Panc1 (cell line): ENCODE results near the gene TUFT1. TPM values are rescaled to one million over a fixed set of nuclear protein-coding genes. Genes with fewer than 3 reads are reported as not detected.

Experiments
- ATAC-seq: fragments of 200-7000 bp; cut with Tn5 transposase; 2 replicates; pipeline ENCODE4 v1.9.1; 2020; ENCODE audit warnings: mild to moderate bottlenecking, moderate library complexity
- BruUV-seq: library from RNA; stranded (reverse); fragments of 400-500 nt; replicated peaks from 2 replicates; lab custom pipeline; 2021; lab: Mats Ljungman, UMichigan
- CTCF ChIA-PET: fragments of 300-600 bp; sonication (Branson Sonifier 250); formaldehyde crosslinking; loops from one replicate; lab custom pipeline; 2022; ENCODE audit warnings: antibody characterized with exemption; lab: Charles Lee
- POLR2A ChIA-PET: fragments of 300-600 bp; sonication (Branson Sonifier 250); formaldehyde crosslinking; loops from one replicate; lab custom pipeline; 2022; ENCODE audit warnings: antibody characterized with exemption; lab: Charles Lee
- DNase-seq: peaks from one replicate; pipeline ENCODE4 v3.0.0-alpha.2; 2010; ENCODE audit warnings: low read depth, low spot score
- H3K27ac ChIP-seq: 2 replicates; pipeline ENCODE4 v1.5.1; 2011; ENCODE audit warnings: mild to moderate bottlenecking, low read length, inconsistent platforms
- H3K27me3 ChIP-seq: fragments of 200-500 bp; sonication (Bioruptor generic); 2 replicates; pipeline ENCODE4 v1.6.0; 2014; ENCODE audit warnings: low read length, inconsistent platforms; ENCODE audit not compliant: control insufficient read depth, insufficient read depth
- H3K36me3 ChIP-seq: fragments of 200-500 bp; sonication (Bioruptor generic); 2 replicates; pipeline ENCODE4 v1.5.1; 2014; ENCODE audit warnings: inconsistent platforms, mild to moderate bottlenecking, low read length, moderate library complexity; ENCODE audit not compliant: control insufficient read depth, insufficient read depth
- H3K4me1 ChIP-seq: 2 replicates; pipeline ENCODE4 v1.5.1; 2011; ENCODE audit warnings: inconsistent platforms, mild to moderate bottlenecking, low read length, moderate library complexity; ENCODE audit not compliant: control insufficient read depth, insufficient read depth
- H3K4me3 ChIP-seq, 2 experiments: 2 replicates each; pipeline ENCODE4 v1.5.1; 2011 to 2012; ENCODE audit warnings: low read depth in 2 of 2, low read length in 2 of 2, mild to moderate bottlenecking in 2 of 2, inconsistent platforms in 1 of 2, moderate library complexity in 1 of 2
- H3K9me3 ChIP-seq: fragments of 200-500 bp; sonication (Bioruptor generic); 2 replicates; pipeline ENCODE4 v1.5.1; 2014; ENCODE audit warnings: low read depth, mild to moderate bottlenecking, inconsistent platforms, low read length, moderate library complexity; ENCODE audit not compliant: control insufficient read depth, insufficient read depth
- POLR2AphosphoS5 ChIP-seq: IDR thresholded peaks from 2 replicates; pipeline ENCODE4 v1.6.1; 2012; ENCODE audit warnings: mild to moderate bottlenecking, low read depth, low read length, moderate library complexity
- SIN3A ChIP-seq: IDR thresholded peaks from 2 replicates; pipeline ENCODE4 v1.6.1; 2012; ENCODE audit warnings: low read depth, mild to moderate bottlenecking, low read length, moderate library complexity, borderline replicate concordance; ENCODE audit not compliant: insufficient read depth
- TCF7L2 ChIP-seq: IDR thresholded peaks from 2 replicates; pipeline ENCODE4 v1.6.1; 2011; ENCODE audit warnings: mild to moderate bottlenecking, low read depth, low read length, inconsistent platforms
- in situ Hi-C: cut with HindIII; loops from 2 replicates; pipeline ENCODE4 v1.10.0; 2016; ENCODE audit warnings: low sequenced_read_pairs, low pct_unique_long_range_greater_than_20kb
- intact Hi-C: fragments of 100-400 bp; cut with micrococcal nuclease; formaldehyde crosslinking; loops from one replicate; pipeline ENCODE4 v1.10.0; 2022; ENCODE audit not compliant: unreplicated experiment
- total RNA-seq: library from RNA; stranded (reverse); gene quantifications from one replicate; pipeline ENCODE4 v1.2.1, GENCODE V29; 2021; ENCODE audit not compliant: unreplicated experiment
- TF ChIP-seq, protein P1 (sequence below), 2 experiments: IDR thresholded peaks; 2 replicates each; pipeline ENCODE4 v1.6.1; 2011 to 2012; ENCODE audit warnings: low read depth in 2 of 2, control low read depth in 1 of 2, low read length in 1 of 2, mild to moderate bottlenecking in 1 of 2, moderate library complexity in 1 of 2; ENCODE audit not compliant: insufficient read depth in 1 of 2
- TF ChIP-seq, protein P2 (sequence below): fragments of 450-650 bp; IDR thresholded peaks from 2 replicates; pipeline ENCODE4 v1.5.1; 2017; ENCODE audit warnings: mild to moderate bottlenecking

Gene TUFT1
- total RNA-seq, 1 experiment from 2014 or later = 66.4 TPM

DNA sequence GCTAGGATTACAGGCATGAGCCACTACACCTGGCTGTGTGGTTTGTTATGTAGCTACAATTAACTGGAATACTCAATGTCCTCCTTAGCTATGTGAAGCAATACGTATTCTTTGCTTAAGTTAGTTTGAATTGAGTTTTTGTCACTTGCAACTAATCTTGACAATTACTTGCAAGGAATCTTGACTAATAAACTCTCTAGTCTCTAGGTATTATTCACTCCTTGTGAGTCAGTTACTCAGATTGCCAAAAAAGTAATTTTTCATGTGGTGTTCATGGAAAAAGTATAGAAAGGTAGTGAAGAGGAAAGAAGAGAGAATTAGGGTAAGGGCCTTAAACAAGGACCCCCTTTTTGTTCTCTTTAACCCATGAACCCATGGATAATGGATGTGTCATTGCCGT, 64.2 kb downstream of the TUFT1 start:
- in situ Hi-C loops (no loop called here), intact Hi-C loops (no loop called here)

DNA sequence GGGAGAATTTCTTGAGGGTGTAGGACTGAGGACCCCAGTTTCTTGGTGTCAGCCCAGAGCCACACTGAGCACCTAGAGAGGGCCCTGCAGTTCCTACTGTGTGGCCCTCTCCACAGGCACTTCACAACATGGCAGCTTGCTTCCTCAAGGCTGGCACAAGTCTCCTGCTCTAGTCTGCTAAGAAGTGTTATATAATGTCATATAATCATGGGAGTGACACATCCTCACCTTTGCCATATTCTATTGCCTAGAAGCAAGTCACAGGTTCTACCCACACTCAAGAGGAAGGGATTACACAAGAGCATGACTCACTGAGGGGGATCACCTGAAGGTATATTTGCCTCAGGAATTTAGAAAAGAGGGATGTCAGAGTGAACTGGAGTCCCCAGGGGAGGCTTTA, 66.3 kb downstream of the TUFT1 start:
- ATAC-seq = no peak
- POLR2A ChIA-PET = no interaction called here

More for the DNA sequence above, 64.2 kb downstream of the TUFT1 start:
- DNase-seq = no peak
- Histone ChIP-seq H3K27ac (no peak overlapping the region), H3K4me1 (peaks cover 8% of the 10 kb centered on the region; the same call in 1 of the 2 replicates), H3K4me3 (no peak overlapping the region), H3K36me3 (no peaks in the 10 kb centered on the region), H3K9me3 (no peaks in the 10 kb centered on the region), H3K27me3 (no peaks in the 10 kb centered on the region)
- CTCF ChIA-PET = interaction anchor here (0.6 kb wide), 1 partner anchor 8 kb away, joined by 7 read pairs; no protein-coding TSS in a partner anchor
- POLR2A ChIA-PET = interaction anchor here (0.7 kb wide), 1 partner anchor 168 kb away, joined by 3 read pairs; no protein-coding TSS in a partner anchor
- ATAC-seq = no peak
- BruUV-seq = no TSS peak
- TF ChIP-seq POLR2AphosphoS5 (no peak), SIN3A (no peak), TCF7L2 (no peak)
- TF ChIP-seq, protein P1, sequence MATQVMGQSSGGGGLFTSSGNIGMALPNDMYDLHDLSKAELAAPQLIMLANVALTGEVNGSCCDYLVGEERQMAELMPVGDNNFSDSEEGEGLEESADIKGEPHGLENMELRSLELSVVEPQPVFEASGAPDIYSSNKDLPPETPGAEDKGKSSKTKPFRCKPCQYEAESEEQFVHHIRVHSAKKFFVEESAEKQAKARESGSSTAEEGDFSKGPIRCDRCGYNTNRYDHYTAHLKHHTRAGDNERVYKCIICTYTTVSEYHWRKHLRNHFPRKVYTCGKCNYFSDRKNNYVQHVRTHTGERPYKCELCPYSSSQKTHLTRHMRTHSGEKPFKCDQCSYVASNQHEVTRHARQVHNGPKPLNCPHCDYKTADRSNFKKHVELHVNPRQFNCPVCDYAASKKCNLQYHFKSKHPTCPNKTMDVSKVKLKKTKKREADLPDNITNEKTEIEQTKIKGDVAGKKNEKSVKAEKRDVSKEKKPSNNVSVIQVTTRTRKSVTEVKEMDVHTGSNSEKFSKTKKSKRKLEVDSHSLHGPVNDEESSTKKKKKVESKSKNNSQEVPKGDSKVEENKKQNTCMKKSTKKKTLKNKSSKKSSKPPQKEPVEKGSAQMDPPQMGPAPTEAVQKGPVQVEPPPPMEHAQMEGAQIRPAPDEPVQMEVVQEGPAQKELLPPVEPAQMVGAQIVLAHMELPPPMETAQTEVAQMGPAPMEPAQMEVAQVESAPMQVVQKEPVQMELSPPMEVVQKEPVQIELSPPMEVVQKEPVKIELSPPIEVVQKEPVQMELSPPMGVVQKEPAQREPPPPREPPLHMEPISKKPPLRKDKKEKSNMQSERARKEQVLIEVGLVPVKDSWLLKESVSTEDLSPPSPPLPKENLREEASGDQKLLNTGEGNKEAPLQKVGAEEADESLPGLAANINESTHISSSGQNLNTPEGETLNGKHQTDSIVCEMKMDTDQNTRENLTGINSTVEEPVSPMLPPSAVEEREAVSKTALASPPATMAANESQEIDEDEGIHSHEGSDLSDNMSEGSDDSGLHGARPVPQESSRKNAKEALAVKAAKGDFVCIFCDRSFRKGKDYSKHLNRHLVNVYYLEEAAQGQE (IDR thresholded peaks at IDR 0.05; ENCODE audit: insufficient read depth in 1 of 2, low read depth in 2 of 2, low read length in 1 of 2) = no peak
- TF ChIP-seq, protein P2, sequence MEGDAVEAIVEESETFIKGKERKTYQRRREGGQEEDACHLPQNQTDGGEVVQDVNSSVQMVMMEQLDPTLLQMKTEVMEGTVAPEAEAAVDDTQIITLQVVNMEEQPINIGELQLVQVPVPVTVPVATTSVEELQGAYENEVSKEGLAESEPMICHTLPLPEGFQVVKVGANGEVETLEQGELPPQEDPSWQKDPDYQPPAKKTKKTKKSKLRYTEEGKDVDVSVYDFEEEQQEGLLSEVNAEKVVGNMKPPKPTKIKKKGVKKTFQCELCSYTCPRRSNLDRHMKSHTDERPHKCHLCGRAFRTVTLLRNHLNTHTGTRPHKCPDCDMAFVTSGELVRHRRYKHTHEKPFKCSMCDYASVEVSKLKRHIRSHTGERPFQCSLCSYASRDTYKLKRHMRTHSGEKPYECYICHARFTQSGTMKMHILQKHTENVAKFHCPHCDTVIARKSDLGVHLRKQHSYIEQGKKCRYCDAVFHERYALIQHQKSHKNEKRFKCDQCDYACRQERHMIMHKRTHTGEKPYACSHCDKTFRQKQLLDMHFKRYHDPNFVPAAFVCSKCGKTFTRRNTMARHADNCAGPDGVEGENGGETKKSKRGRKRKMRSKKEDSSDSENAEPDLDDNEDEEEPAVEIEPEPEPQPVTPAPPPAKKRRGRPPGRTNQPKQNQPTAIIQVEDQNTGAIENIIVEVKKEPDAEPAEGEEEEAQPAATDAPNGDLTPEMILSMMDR = no peak

More for the DNA sequence above, 66.3 kb downstream of the TUFT1 start:
- Histone ChIP-seq H3K4me3 (no peak overlapping the region), H3K9me3 (no peaks in the 10 kb centered on the region), H3K27ac (peak overlapping the region; percentile 24; the same call in 1 of the 2 replicates), H3K4me1 (peaks cover 12% of the 10 kb centered on the region), H3K36me3 (no peaks in the 10 kb centered on the region), H3K27me3 (no peaks in the 10 kb centered on the region)
- DNase-seq = no peak
- CTCF ChIA-PET = interaction anchor here (1.4 kb wide), 1 partner anchor 12 kb away, joined by 4 read pairs; no protein-coding TSS in a partner anchor
- intact Hi-C loops (no loop called here), in situ Hi-C loops (no loop called here)
- no TSS peak for BruUV-seq
- TF ChIP-seq, protein P1 (IDR thresholded peaks at IDR 0.05; ENCODE audit: insufficient read depth in 1 of 2, low read depth in 2 of 2, low read length in 1 of 2) = no peak
- no peak for TF ChIP-seq TCF7L2
- no peak for TF ChIP-seq POLR2AphosphoS5
- TF ChIP-seq, protein P2 = no peak
- no peak for TF ChIP-seq SIN3A
